Measurements from ENCODE around the gene RHPN2. TPM values are rescaled to one million over a fixed set of nuclear protein-coding genes. Genes with fewer than 3 reads are reported as not detected.
"Not testable (repeated sequence)": the region's sequence is repeated elsewhere in the genome, so short reads cannot be mapped to it uniquely, and the experiment has no call there.

RHPN2 gene
- polyA plus RNA-seq, 6 donors from 2014 or later: 2.0 to 6.9 (median 5.1) TPM

- peaks cover 0 to 10% of the 10 kb centered on the region in 2 donors for H3K36me3 Mint-ChIP-seq
- DNase-seq; H3K9me3 Mint-ChIP-seq; ATAC-seq (ENCODE audit: low read depth in 2 of 2): not testable (repeated sequence)
- peak overlapping the region in 1 of 6 donors; percentile 29 for H3K27ac Mint-ChIP-seq
- peak overlapping the region in 2 of 8 donors; percentile 85 to 89 for H3K4me3 Mint-ChIP-seq
- peaks cover 0 to 12% (median 0%) of the 10 kb centered on the region in 3 donors for H3K27me3 Mint-ChIP-seq
- H3K4me1 Mint-ChIP-seq: peaks cover 7 to 21% (median 10%) of the 10 kb centered on the region in 3 donors
Measured at GRCh38 chr19:33036370-33037167, 28.1 kb downstream of the RHPN2 start.

DNA sequence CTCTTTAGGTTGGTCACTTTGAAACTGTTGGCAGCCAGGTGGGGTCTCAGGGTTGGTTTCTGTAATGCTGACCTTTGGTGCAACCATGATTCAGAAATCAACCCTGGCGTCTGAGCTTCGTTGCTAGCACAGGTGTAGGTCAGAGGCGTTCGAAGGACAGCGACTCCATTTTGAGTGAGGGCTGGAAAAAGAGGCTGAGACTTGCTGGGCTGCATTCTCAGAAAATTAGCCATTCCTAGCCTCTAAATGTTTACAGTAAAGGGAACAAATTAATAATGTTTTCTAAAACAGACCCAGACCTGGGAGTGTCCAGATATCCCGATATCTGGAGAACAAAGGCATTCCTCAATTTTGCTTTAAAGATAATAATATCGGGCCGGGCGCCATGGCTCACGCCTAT, 29.2 kb downstream of the RHPN2 start:
- ATAC-seq (ENCODE audit: low read depth in 2 of 2): no peak
- H3K9me3 Mint-ChIP-seq: peaks cover 0 to 4% (median 2%) of the 10 kb centered on the region in 7 donors

GRCh38 chr19:33032218-33032781, 32.4 kb downstream of the RHPN2 start:
- H3K4me3 Mint-ChIP-seq: no peak overlapping the region
- DNase-seq (no peak), ATAC-seq (ENCODE audit: low read depth in 2 of 2) (no peak)
- H3K4me1 Mint-ChIP-seq: peaks cover 1 to 4% (median 3%) of the 10 kb centered on the region in 3 donors
- no peaks in the 10 kb centered on the region for H3K27me3 Mint-ChIP-seq
- peaks cover 0 to 7% of the 10 kb centered on the region in 2 donors for H3K36me3 Mint-ChIP-seq
- H3K9me3 Mint-ChIP-seq: peaks cover 0 to 27% (median 16%) of the 10 kb centered on the region in 7 donors
- H3K27ac Mint-ChIP-seq: no peak overlapping the region

More for the DNA sequence above, 29.2 kb downstream of the RHPN2 start:
- DNase-seq: no peak
- H3K4me1 Mint-ChIP-seq: peaks cover 7 to 18% (median 10%) of the 10 kb centered on the region in 3 donors
- H3K36me3 Mint-ChIP-seq: peaks cover 0 to 10% of the 10 kb centered on the region in 2 donors
- no peak overlapping the region for H3K27ac Mint-ChIP-seq
- peak overlapping the region in 1 of 8 donors; percentile 59 for H3K4me3 Mint-ChIP-seq
- H3K27me3 Mint-ChIP-seq: peaks cover 0 to 12% (median 0%) of the 10 kb centered on the region in 3 donors

- no peaks in the 10 kb centered on the region for H3K27me3 Mint-ChIP-seq
- H3K27ac Mint-ChIP-seq: no peak overlapping the region
- H3K4me3 Mint-ChIP-seq: peak overlapping the region in 1 of 8 donors; percentile 10
- DNase-seq (no peak), ATAC-seq (ENCODE audit: low read depth in 2 of 2) (no peak)
- H3K36me3 Mint-ChIP-seq: peaks cover 0 to 7% of the 10 kb centered on the region in 2 donors
- H3K9me3 Mint-ChIP-seq: peaks cover 0 to 27% (median 16%) of the 10 kb centered on the region in 7 donors
- H3K4me1 Mint-ChIP-seq: no peaks in the 10 kb centered on the region
Measured at GRCh38 chr19:33029746-33030303, 34.9 kb downstream of the RHPN2 start.

- H3K27ac Mint-ChIP-seq; DNase-seq; H3K36me3 Mint-ChIP-seq; H3K4me1 Mint-ChIP-seq; H3K27me3 Mint-ChIP-seq; ATAC-seq (ENCODE audit: low read depth in 2 of 2): not testable (repeated sequence)
- Mint-ChIP-seq H3K9me3 (peaks cover 0 to 27% (median 16%) of the 10 kb centered on the region in 7 donors), H3K4me3 (peak overlapping the region in 2 of 8 donors; percentile 29 to 36)
Measured at GRCh38 chr19:33026602-33027001, 38.1 kb downstream of the RHPN2 start.

GRCh38 chr19:33025468-33026238, 39.0 kb downstream of the RHPN2 start:
- not testable (repeated sequence) for DNase-seq; H3K27me3 Mint-ChIP-seq; H3K4me1 Mint-ChIP-seq; H3K27ac Mint-ChIP-seq; ATAC-seq (ENCODE audit: low read depth in 2 of 2); H3K36me3 Mint-ChIP-seq; H3K4me3 Mint-ChIP-seq
- peaks cover 0 to 25% (median 14%) of the 10 kb centered on the region in 7 donors for H3K9me3 Mint-ChIP-seq

DNA sequence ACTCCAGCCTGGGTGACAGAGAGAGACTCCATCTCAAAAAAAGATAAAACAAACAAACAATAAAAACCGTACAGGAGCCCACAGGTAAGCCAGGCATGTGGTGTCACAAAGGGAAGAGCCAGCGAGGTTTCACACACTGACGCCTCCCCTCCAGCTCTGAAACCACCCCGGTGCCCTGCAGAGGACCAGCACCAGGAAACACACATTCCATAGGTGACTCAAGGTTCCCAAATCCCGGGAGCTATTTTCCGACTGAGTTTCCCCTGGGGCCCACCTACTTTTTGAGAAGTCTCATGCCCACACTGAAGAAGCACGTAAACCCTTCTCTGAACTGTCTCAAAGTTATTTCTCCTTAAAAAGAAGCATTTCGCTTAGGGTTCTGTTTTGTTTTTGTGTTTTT, 40.3 kb downstream of the RHPN2 start:
- Mint-ChIP-seq H3K9me3 (peaks cover 0 to 15% (median 6%) of the 10 kb centered on the region in 7 donors), H3K27ac (no peak overlapping the region), H3K4me3 (no peak overlapping the region), H3K36me3 (peaks cover 0 to 7% of the 10 kb centered on the region in 2 donors), H3K27me3 (no peaks in the 10 kb centered on the region), H3K4me1 (no peaks in the 10 kb centered on the region)
- DNase-seq: no peak
- ATAC-seq (ENCODE audit: low read depth in 2 of 2): no peak

GRCh38 chr19:33022472-33023116, 42.1 kb downstream of the RHPN2 start:
- no peaks in the 10 kb centered on the region for H3K36me3 Mint-ChIP-seq
- peaks cover 0 to 6% (median 0%) of the 10 kb centered on the region in 7 donors for H3K9me3 Mint-ChIP-seq
- H3K27me3 Mint-ChIP-seq: no peaks in the 10 kb centered on the region
- ATAC-seq (ENCODE audit: low read depth in 2 of 2) (no peak), DNase-seq (no peak)
- H3K4me1 Mint-ChIP-seq: no peaks in the 10 kb centered on the region
- no peak overlapping the region for H3K27ac Mint-ChIP-seq
- H3K4me3 Mint-ChIP-seq: no peak overlapping the region

GRCh38 chr19:33010891-33011290, 53.8 kb downstream of the RHPN2 start:
- not testable (repeated sequence) for H3K9me3 Mint-ChIP-seq; H3K27ac Mint-ChIP-seq; H3K4me3 Mint-ChIP-seq; H3K4me1 Mint-ChIP-seq; ATAC-seq (ENCODE audit: low read depth in 2 of 2); DNase-seq; H3K27me3 Mint-ChIP-seq
- peaks cover 0 to 10% of the 10 kb centered on the region in 2 donors for H3K36me3 Mint-ChIP-seq

- ATAC-seq (ENCODE audit: low read depth in 2 of 2) (no peak), DNase-seq (no peak)
- no peak overlapping the region for H3K4me3 Mint-ChIP-seq
- H3K4me1 Mint-ChIP-seq: no peaks in the 10 kb centered on the region
- H3K27me3 Mint-ChIP-seq: peaks cover 0 to 6% (median 0%) of the 10 kb centered on the region in 3 donors
- H3K27ac Mint-ChIP-seq: no peak overlapping the region
- peaks cover 10 to 14% of the 10 kb centered on the region in 2 donors for H3K36me3 Mint-ChIP-seq
- H3K9me3 Mint-ChIP-seq: peaks cover 0 to 3% (median 0%) of the 10 kb centered on the region in 7 donors
Measured at GRCh38 chr19:33008738-33009137, 56.0 kb downstream of the RHPN2 start.

DNA sequence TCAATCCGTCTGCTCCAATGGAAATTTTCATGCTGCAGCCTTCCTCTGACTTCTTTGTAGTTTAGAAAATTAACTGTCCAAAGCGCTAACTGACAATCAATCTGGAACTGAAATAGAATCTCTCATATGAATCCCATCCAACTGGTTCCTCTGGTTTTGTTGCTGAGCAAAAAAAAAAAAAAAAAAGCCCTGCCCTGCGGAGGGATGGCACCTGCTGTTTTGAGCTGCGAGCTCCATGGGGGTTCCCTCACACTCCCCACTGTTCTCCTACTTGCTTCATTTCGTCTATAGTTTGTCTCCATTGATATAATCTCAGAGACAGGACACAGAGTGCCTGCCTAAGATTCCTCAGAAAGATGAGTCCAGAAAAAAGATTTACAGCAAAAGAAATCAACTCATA, 59.2 kb downstream of the RHPN2 start:
- H3K36me3 Mint-ChIP-seq: peaks cover 7 to 10% of the 10 kb centered on the region in 2 donors
- H3K27ac Mint-ChIP-seq: peak overlapping the region in 1 of 6 donors; percentile 56
- DNase-seq: no peak
- ATAC-seq (ENCODE audit: low read depth in 2 of 2): no peak
- H3K27me3 Mint-ChIP-seq: no peaks in the 10 kb centered on the region
- H3K4me1 Mint-ChIP-seq: peaks cover 0 to 4% (median 3%) of the 10 kb centered on the region in 3 donors
- H3K9me3 Mint-ChIP-seq: peaks cover 0 to 3% (median 0%) of the 10 kb centered on the region in 7 donors
- no peak overlapping the region for H3K4me3 Mint-ChIP-seq

- H3K4me3 Mint-ChIP-seq; H3K4me1 Mint-ChIP-seq; H3K9me3 Mint-ChIP-seq; DNase-seq; H3K36me3 Mint-ChIP-seq; ATAC-seq (ENCODE audit: low read depth in 2 of 2); H3K27me3 Mint-ChIP-seq; H3K27ac Mint-ChIP-seq: not testable (repeated sequence)
Measured at GRCh38 chr19:33003424-33004024, 61.2 kb downstream of the RHPN2 start.

Data from naive B cell (primary cell).